ENCODE data around the gene CDC42BPA.
A peak's percentile ranks its signal among the peaks of the same experiment; 100 is the strongest.
"Not testable (repeated sequence)": the region's sequence is repeated elsewhere in the genome, so short reads cannot be mapped to it uniquely, and the experiment has no call there.

The CDC42BPA gene

GRCh38 chr1:227318016-227318852, at the start of gene CDC42BPA:
TSS of gene CDC42BPA (minus strand) at chr1:227318492. CDS start at chr1:227317182, 1,310 bp downstream.
- peak; percentile 30 to 87 for DNase-seq

DNA sequence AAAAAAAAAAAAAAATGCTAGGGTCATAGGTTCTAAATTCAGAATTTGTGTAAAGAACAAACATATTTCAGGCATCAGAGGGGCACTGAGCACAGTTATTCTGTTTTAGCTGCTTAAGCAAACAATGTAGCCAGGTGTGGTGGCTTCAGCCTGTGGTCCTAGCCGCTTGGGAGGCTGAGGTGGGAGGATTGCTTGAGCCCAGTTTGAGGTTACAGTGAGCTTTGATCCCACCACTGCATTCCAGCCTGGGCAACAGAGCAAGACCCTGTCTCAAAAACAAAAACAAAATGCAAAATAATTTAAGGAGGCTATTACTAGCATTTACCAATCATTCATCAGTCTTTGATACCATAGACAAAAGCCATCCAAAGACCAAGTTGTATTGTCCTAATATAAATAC, 49.7 kb upstream of the CDC42BPA start:
- DNase-seq = no peak

GRCh38 chr1:227365473-227366431, 47.5 kb upstream of the CDC42BPA start:
- no peak for DNase-seq

DNA sequence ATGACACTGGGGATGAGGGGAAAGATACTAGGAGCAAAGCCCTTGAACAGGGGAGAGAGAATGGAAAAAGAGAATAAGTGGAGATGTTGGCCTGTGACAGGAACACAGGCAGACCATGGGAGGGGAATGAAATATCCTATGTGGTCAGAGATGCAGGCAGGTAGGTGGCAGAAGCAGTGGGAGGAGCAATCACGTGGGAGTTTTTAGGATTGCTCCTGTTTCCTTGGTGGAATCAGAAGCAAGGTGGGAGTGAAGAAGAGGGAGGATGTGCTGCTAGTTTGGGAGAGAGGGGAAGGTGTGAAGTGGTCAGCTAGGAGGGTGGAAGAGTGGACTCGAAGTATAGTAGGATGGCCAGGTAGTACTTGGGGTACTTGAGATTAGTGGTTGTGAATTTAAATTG, 46.4 kb upstream of the CDC42BPA start:
- no peak for DNase-seq

GRCh38 chr1:227363825-227364224, 45.5 kb upstream of the CDC42BPA start:
- DNase-seq = no peak

DNA sequence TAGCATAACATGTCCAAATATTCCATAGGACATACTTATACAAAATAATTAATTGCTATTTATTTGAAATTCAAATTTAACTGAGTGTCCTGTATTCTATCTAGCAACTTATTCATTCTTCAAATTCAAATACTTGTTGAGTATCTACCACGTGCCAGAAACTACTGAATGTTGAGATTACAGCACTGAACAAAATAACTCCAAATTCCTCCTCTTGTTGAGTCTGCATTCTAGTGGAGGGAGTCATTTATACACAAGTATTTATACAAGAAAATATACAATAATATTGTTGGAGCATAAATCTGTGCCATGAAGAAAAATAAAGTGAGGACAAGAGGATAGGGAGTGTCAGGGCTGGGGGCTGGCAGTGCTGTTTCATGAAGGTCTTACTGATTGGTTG, 43.7 kb upstream of the CDC42BPA start:
- no peak for DNase-seq

- DNase-seq = no peak
Observed at GRCh38 chr1:227357927-227358302, 39.6 kb upstream of the CDC42BPA start.

DNA sequence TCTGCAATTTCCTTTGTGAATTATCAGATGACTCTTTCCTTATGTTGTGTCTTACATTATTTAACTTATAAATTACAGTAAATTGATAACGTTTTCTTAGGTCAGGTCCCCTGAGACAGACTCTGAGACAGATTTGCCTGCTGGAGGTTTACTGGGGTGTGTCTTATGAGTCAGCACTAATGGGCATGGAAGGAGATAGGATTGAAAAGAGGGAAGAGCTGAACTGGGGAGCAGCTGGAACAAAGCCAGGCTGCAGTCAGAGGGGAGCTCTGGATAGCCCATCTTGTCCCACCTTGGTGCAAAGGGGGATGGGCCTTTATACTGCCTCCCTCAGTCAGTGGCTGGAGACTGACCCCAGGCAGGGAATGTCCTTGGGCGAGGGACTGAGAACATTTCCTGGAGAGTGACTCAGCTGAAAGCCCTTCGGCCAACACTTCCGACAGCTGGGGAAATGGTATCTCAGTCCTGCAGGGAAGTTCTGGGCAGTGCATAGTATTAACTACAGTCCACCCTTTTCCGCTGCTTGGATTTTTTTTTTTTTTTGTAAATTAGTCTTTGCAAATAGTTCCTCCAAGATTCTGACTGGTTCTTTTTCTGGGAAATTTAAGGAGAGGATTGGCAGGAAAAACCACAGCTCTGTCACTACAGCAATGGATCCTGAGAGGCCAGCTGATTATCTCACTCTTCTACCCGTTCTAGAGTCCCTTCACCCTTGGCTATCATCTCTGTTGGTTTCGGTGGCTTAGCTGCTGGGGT, 39.1 kb upstream of the CDC42BPA start:
- DNase-seq = no peak

GRCh38 chr1:227356620-227357146, 38.4 kb upstream of the CDC42BPA start:
- DNase-seq = no peak

DNA sequence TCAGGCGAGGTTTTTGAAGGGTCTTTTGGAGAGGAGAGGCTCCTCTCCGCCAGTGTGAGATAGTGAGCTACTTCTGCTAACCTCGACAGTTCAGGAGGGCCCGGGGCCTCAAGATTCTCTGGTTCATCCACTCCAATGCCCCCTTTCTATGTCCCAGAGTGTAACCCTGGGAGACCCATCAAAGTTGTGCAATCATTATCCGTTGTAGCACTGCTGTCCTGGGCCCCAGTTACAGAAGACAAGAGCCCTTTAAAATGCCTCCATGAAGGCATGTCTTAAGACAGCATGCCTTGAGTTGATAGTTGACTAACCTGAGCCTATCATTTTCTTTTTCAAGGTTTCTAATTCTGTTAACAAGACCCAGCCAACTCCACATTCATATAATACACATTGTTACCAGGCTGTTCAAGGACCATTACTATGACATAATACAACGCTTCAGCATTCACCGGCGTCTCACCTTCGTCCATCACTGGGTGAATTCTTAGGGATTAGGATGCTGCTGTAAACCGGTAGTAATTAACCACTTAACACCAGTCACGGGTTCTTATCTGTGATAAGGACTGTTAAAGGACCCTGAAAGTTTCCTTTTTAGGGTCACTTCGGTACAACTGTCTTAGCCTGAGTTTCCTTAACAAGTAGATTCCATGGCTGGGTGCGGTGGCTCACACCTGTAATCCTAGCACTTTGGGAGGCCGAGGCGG, 37.4 kb upstream of the CDC42BPA start:
- DNase-seq = no peak

DNA sequence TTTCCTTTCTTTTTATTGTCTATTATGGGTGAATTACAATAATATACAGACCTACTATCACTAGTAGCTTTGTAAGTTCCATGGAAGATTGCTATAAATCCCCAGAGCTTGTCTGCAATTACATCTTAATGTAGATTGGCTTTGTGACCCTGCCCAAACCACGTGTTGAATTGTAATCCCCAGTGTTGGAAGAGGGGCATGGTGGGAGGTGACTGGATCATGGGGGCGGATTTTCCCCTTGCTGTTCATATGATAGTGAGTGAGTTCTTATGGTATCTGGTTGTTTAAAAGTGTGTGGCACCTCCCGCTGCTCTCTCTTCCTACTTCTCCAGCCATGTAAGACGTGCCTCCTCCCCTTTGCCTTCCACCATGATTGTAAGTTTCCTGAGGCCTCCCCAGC, 34.9 kb upstream of the CDC42BPA start:
- no peak for DNase-seq

GRCh38 chr1:227352164-227352563, 33.9 kb upstream of the CDC42BPA start:
- DNase-seq = not testable (repeated sequence)

- DNase-seq = no peak
Observed at GRCh38 chr1:227351443-227351842, 33.2 kb upstream of the CDC42BPA start.

DNA sequence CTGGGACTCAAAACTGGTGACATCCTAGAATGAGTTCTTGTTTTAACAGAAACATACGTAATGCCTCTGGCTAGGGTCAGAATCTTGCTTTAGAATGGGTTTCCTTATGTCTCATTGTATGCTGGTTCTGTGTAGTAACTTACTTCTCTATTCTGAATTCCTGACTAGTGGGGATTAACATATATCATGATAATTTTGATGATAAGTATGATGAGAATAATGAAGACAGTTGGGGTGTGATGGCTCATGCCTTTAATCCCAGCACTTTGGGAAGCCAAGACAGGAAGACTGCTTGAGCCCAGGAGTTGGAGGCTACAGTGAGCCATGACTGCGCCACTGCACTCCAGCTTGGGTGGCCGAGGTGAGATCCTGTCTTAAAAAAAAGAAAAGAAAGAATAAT, 31.7 kb upstream of the CDC42BPA start:
- DNase-seq = no peak

- DNase-seq = no peak
Observed at GRCh38 chr1:227343727-227344551, 25.6 kb upstream of the CDC42BPA start.

DNA sequence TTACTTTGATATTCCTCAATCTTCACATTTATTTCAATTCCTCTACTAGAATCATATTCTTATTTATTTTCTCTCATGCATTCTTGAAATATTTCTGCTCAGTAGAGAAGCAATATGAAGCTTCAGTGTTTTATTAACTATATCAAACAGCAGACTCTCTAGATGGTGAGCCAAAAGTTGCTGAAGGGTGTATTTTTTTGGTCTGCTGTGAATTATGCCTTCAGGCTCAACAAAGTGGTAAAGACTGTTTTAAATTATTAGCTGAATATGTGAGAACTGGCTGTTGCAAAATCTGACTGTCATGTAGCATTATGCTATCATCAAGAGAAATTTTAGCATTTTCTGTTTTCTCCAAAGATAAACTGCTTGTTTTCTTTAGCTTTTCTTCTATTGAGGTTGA, 24.9 kb upstream of the CDC42BPA start:
- DNase-seq = no peak

DNA sequence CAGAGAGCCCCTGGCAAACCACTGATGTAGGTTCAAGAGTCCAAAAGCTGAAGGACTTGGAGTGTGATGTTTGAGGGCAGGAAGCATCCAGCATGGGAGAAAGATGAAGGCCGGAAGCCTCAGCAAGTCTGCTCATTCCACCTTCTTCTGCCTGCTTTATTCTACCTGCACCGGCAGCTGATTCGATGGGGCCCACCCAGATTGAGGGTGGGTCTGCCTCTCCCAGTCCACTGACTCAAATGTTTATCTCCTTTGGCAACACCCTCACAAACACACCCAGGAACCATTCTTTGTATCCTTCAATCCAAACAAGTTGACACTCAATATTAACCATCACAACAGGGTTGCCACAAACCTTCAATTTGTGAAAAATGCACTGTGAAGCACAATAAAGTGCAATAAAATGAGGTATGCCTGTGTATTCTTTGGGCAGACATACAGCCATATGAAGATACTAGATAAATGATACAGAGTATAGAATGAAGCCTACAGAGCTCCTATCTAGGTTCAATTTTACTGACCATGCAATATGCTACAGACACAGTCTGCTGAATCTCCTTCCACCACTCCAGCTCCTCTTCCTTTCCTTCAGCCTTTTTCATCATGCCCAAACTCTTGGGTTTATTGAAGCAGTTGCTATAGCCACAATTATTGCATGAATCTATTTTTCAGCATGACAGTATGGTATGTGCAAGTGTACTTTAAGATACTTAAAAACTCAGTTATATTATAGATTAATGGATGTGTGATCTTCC, 24.0 kb upstream of the CDC42BPA start:
- DNase-seq = no peak

- not testable (repeated sequence) for DNase-seq
Observed at GRCh38 chr1:227336136-227336535, 17.8 kb upstream of the CDC42BPA start.

GRCh38 chr1:227335242-227336020, 17.1 kb upstream of the CDC42BPA start:
- no peak for DNase-seq

- no peak for DNase-seq
Observed at GRCh38 chr1:227333423-227333822, 15.1 kb upstream of the CDC42BPA start.

All from NCI-H187 (cell line).